Gastroesophageal sphincter (tissue), 4 donors: ENCODE results near the gene MOB3B. TPM values are rescaled to one million over a fixed set of nuclear protein-coding genes. Genes with fewer than 3 reads are reported as not detected.

Experiments
- ATAC-seq: fragments of 150-250 bp; one replicate; pipeline ENCODE4 v1.9.1; 2016; ENCODE audit warnings: mild to moderate bottlenecking, moderate library complexity
- H3K27ac ChIP-seq, 4 donors: fragments of 200-600 bp; sonication (generic) in 3 of 4; 1 replicate in 3 of 4; 2 replicates in 1 of 4; pipeline ENCODE4 v1.5.1; 2016 to 2019
- H3K27me3 ChIP-seq: fragments of 200-600 bp; sonication (generic); one replicate; pipeline ENCODE4 v1.5.1; 2019
- H3K36me3 ChIP-seq, 2 donors: fragments of 200-600 bp; sonication (generic); one replicate each; pipeline ENCODE4 v1.5.1; 2019; ENCODE audit warnings: control low read depth in 1 of 2
- H3K4me1 ChIP-seq, 3 donors: fragments of 200-600 bp; sonication (generic); 1 replicate in 2 of 3; 2 replicates in 1 of 3; pipeline ENCODE4 v1.5.1; 2016 to 2019; ENCODE audit warnings: control low read depth in 2 of 3
- H3K4me3 ChIP-seq, 2 donors: fragments of 200-600 bp; sonication (generic); one replicate each; pipeline ENCODE4 v1.5.1; 2019; ENCODE audit warnings: mild to moderate bottlenecking in 1 of 2, moderate library complexity in 1 of 2
- H3K9me3 ChIP-seq, 3 donors: fragments of 200-600 bp; sonication (generic); one replicate each; pipeline ENCODE4 v1.5.1; 2017 to 2019; ENCODE audit warnings: control low read depth in 2 of 3
- CTCF ChIP-seq, 4 experiments: fragments of 200-600 bp in 2 of 4; fragments of 450-650 bp in 2 of 4; sonication (generic) in 1 of 4; IDR thresholded peaks; one replicate each; pipeline ENCODE4 v1.5.1; 2017 to 2019; ENCODE audit warnings: antibody characterized with exemption in 4 of 4, mild to moderate bottlenecking in 2 of 4, moderate library complexity in 2 of 4
- EP300 ChIP-seq: sonication (generic); formaldehyde crosslinking; IDR thresholded peaks from one replicate; pipeline ENCODE4 v1.6.1; 2017; ENCODE audit warnings: antibody characterized with exemption, mild to moderate bottlenecking
- POLR2A ChIP-seq, 2 donors: fragments of 450-650 bp; IDR thresholded peaks; one replicate each; pipeline ENCODE4 v1.6.1; 2017; ENCODE audit warnings: antibody characterized with exemption in 2 of 2, mild to moderate bottlenecking in 2 of 2, moderate library complexity in 1 of 2
- POLR2AphosphoS5 ChIP-seq: sonication (generic); formaldehyde crosslinking; IDR thresholded peaks from one replicate; pipeline ENCODE4 v1.6.1; 2017; ENCODE audit warnings: antibody characterized with exemption
- WGBS, 2 donors: methylation state at CpG; one replicate each; pipeline ENCODE4 v1.1.5; 2018; ENCODE audit warnings: low coverage in 1 of 2; 5-methylcytosine and 5-hydroxymethylcytosine counted together
- total RNA-seq, 4 donors: library from RNA; depleted of rRNA; stranded (reverse); fragments of >200 nt; gene quantifications; one replicate each; pipeline ENCODE4 v1.1.0, GENCODE V29; 2016

MOB3B gene
- total RNA-seq, 4 donors from 2014 or later = 10.2 to 12.4 (median 11.6) TPM

GRCh38 chr9:27487128-27487640 lies 42.4 kb downstream of the MOB3B start:
- no peaks in the 10 kb centered on the region for H3K9me3 ChIP-seq
- ATAC-seq = no peak
- peaks cover 0 to 7% (median 4%) of the 10 kb centered on the region in 3 donors for H3K4me1 ChIP-seq
- 26 to 48% methylated on average over 4 to 5 of the region's 5 CpGs for WGBS, 2 donors
- no peak overlapping the region for H3K27ac ChIP-seq
- no peak overlapping the region for H3K4me3 ChIP-seq
- TF ChIP-seq POLR2A (IDR thresholded peaks at IDR 0.05) (no peak), EP300 (no peak), CTCF (IDR thresholded peaks at IDR 0.05) (no peak), POLR2AphosphoS5 (no peak)
- no peaks in the 10 kb centered on the region for H3K36me3 ChIP-seq
- H3K27me3 ChIP-seq = no peaks in the 10 kb centered on the region

- Histone ChIP-seq H3K4me1 (peaks cover 0 to 7% (median 4%) of the 10 kb centered on the region in 3 donors), H3K9me3 (no peaks in the 10 kb centered on the region), H3K4me3 (no peak overlapping the region), H3K27me3 (no peaks in the 10 kb centered on the region), H3K27ac (no peak overlapping the region), H3K36me3 (no peaks in the 10 kb centered on the region)
- no peak for ATAC-seq
- 100% methylated on average over 1 of the region's 1 CpG for WGBS, 2 donors
- no peak for TF ChIP-seq POLR2A (IDR thresholded peaks at IDR 0.05)
- no peak for TF ChIP-seq EP300
- no peak for TF ChIP-seq CTCF (IDR thresholded peaks at IDR 0.05)
- no peak for TF ChIP-seq POLR2AphosphoS5
Measured at GRCh38 chr9:27485158-27485557, 44.5 kb downstream of the MOB3B start.

GRCh38 chr9:27483576-27483975 lies 46.0 kb downstream of the MOB3B start:
- ATAC-seq = no peak
- WGBS, 2 donors = 87 to 90% methylated on average over 6 of the region's 6 CpGs

GRCh38 chr9:27482709-27483108 lies 46.9 kb downstream of the MOB3B start:
- no peak for ATAC-seq
- 81 to 94% methylated on average over 2 of the region's 2 CpGs for WGBS, 2 donors
- Histone ChIP-seq H3K36me3 (no peaks in the 10 kb centered on the region), H3K4me3 (no peak overlapping the region), H3K9me3 (peaks cover 0 to 10% (median 0%) of the 10 kb centered on the region in 3 donors), H3K27me3 (no peaks in the 10 kb centered on the region), H3K4me1 (peaks cover 0 to 7% (median 4%) of the 10 kb centered on the region in 3 donors), H3K27ac (no peak overlapping the region)
- TF ChIP-seq EP300 = no peak
- TF ChIP-seq POLR2A (IDR thresholded peaks at IDR 0.05) = no peak
- no peak for TF ChIP-seq CTCF (IDR thresholded peaks at IDR 0.05)
- no peak for TF ChIP-seq POLR2AphosphoS5

More at GRCh38 chr9:27483576-27483975, 46.0 kb downstream of the MOB3B start:
- Histone ChIP-seq H3K4me3 (no peak overlapping the region), H3K9me3 (peaks cover 0 to 8% (median 0%) of the 10 kb centered on the region in 3 donors), H3K27ac (no peak overlapping the region), H3K27me3 (no peaks in the 10 kb centered on the region), H3K4me1 (peaks cover 0 to 7% (median 4%) of the 10 kb centered on the region in 3 donors), H3K36me3 (no peaks in the 10 kb centered on the region)
- TF ChIP-seq POLR2AphosphoS5 = no peak
- no peak for TF ChIP-seq POLR2A (IDR thresholded peaks at IDR 0.05)
- no peak for TF ChIP-seq EP300
- no peak for TF ChIP-seq CTCF (IDR thresholded peaks at IDR 0.05)

GRCh38 chr9:27478322-27478721 lies 51.3 kb downstream of the MOB3B start:
- WGBS, 2 donors = 95 to 100% methylated on average over 1 of the region's 1 CpG
- Histone ChIP-seq H3K36me3 (no peaks in the 10 kb centered on the region), H3K4me3 (no peak overlapping the region), H3K27ac (no peak overlapping the region), H3K9me3 (peaks cover 0 to 10% (median 0%) of the 10 kb centered on the region in 3 donors), H3K27me3 (no peaks in the 10 kb centered on the region), H3K4me1 (peaks cover 5 to 18% (median 6%) of the 10 kb centered on the region in 3 donors)
- TF ChIP-seq POLR2AphosphoS5 (no peak), EP300 (no peak), CTCF (IDR thresholded peaks at IDR 0.05) (no peak), POLR2A (IDR thresholded peaks at IDR 0.05) (no peak)
- no peak for ATAC-seq
